Measurements from ENCODE around the gene MGAT4A.
"Not testable (repeated sequence)": the region's sequence is repeated elsewhere in the genome, so short reads cannot be mapped to it uniquely, and the experiment has no call there.

The MGAT4A gene

DNA sequence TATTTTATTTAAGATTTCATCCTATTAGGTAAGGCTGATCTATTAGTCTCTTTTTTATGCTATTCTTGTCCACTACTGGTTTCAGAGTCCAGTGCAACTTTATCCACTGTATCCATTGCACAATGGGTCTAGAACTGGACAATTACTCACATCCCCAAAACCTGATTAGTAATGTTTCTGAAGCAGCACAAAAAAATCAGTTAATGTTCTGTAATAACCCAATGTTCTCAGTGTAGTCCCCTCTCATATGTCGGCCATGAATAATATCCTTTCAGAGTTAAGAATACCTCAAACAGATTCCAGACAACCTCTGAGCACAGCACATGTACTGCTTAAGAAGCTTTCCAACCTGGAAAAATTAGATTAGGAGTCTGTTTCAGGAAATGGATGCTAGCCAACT is 29.7 kb downstream of the MGAT4A start:
- DNase-seq, result no peak

DNA sequence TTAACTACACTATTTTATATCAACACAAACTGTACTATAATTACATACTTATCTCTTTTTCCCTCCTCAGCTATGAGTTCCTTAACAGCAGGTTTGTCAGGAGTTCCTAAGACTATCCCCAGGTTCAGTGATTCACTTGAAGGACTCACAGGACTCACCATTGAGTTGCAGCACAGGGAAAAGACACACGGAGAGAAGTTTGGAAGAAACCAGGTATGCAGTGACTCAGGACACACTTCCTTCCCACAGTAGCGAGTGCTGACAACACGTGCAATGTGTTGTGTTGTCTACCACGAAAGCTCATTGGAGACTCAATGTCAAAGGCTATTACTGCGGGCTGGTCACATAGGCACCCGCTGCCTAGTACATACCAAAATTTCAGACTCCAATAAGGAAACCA is 32.0 kb downstream of the MGAT4A start:
- no peak for DNase-seq

- DNase-seq, result no peak
Measured at GRCh38 chr2:98697651-98698337, 33.1 kb downstream of the MGAT4A start.

- no peak for DNase-seq
Measured at GRCh38 chr2:98696200-98696599, 34.7 kb downstream of the MGAT4A start.

DNA sequence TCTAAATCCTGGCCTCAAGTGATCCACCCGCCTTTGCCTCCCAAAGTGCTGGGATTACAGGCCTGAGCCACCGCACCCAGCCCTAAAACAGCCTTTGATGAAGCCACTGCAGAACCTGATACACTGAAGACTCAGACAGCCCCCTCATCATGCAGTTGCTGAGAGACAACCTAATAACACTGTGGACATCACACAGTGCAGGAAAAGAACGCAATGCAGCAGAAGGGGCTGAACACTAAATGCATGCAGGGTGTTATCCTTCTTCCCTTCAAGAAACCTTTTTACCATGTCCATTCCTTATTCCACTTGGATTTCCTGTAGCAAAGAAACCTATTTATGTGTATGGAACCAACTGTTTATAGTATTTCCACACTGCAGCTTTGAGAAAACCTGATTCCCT is 35.7 kb downstream of the MGAT4A start:
- DNase-seq, result no peak

DNA sequence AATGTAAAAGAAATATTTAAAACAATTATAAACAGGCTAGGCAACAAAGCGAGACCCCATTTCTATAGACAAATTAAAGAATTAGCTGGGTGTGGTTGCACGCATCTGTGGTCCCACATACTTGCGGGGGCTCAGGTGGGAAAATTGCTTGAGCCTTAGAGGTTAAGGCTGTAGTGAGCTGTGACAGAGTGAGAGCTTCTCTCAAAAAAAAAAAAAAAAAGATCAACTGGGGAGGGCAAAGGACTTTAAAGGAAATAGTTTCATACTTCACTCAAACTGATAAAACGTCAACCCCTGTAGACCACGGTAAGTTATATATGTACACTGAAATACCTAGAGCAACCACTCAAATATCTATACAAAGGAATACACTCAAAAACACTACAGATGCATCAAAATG is 37.5 kb downstream of the MGAT4A start:
- DNase-seq, result no peak

DNA sequence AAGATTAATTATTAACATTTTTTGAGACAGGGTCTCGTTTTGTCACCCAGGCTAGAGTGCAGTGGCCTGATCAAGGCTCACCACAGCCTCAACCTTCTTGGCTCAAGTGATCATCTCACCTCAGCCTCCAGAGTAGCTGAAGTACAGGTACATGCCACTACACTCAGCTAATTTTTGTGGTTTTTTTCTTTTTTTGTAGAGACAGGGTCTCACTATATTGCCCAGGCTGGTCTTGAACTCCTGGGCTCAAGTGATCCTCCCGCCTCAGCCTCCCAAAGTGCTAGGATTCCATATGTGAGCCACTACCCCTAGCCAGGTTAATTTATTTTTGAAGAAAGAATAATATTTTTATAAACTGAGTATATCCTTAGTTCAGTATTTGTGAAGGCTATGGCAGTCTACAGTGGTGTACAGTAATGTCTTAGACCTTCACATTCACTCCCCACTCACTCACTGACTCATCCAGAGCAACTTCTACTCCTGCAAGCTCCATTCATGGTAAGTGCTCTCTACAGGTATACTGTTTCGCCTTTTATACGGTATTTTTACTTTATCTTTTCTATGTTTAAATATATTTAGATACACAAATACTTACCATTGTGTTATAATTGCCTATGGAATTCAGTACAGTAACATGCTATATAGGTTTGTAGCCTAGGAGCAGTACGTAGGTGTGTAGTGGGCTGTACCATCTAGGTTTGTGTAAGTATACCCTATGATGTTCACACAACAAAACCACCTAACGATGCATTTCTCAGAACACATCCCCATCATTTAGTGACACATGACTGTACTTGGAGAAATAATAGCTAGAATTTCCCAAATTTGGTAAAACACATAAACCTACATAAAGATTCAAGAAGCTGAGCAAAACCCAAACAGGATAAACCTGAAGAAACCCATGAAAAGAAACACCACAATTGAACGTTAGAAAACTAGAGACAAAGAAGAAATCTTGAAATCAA is 38.6 kb downstream of the MGAT4A start:
- peak; percentile 28 for DNase-seq

GRCh38 chr2:98691303-98691702 is 39.6 kb downstream of the MGAT4A start:
- DNase-seq, result no peak

DNA sequence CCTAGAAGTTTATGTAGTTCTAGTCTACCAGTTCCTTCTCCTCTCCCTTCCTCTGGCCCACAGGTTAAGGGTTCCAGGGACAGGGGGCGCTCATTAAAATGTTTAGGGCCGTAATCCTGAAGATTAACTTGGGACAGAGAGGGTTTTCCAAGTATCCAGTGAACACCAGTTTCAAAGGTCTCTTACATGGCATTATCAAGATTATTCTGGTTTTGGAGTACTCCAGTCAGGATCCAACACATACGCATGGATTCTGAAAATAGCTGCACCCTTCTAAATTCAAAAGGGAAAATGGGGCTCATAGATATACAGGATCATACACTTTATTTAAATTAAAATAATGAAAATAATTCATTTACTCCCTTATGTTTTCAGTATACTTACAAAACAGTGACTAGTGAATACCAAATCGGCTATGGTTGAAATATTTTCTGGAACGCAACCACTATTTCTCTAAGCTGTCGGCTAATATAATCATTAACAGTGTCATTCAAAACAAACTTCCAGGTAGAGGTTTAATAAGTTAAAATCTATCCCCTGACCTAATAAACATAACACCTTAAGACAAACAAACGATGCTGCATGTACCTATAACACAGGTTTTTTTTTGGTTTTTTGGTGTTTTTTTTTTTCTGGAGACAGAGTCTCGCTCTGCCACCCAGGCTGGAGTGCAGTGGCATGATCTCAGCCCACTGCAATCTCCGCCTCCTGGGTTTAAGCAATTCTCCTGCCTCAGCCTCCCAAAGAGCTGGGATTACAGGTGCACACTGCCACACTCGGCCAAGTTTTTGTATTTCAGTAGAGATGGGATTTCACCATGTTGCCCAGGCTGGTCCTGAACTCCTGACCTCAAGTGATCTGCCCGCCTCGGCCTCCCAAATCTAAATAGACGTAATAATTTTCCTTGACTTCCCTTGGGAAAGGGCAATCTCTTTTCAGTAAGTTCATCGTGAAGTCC is 44.7 kb downstream of the MGAT4A start:
- DNase-seq, result no peak

DNA sequence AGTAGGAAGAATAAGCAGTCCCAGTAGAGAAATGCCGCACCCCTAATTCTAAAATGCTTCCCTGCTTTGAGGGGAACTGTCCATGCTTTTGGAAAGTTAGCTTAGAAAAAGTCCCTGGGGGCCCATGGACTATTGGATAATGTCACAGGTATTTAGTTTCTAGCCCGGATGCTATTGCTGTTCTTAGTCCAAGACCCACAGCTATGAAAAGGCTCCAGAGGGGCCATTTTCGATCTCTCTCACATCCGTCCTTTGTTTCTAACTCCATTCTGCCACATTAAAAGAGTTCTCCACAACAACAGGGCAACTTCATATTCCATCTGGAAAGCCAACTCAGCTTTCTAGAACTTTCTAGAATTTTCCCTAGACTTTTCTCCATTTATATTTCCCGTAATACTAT is 47.2 kb downstream of the MGAT4A start:
- DNase-seq, result no peak

DNA sequence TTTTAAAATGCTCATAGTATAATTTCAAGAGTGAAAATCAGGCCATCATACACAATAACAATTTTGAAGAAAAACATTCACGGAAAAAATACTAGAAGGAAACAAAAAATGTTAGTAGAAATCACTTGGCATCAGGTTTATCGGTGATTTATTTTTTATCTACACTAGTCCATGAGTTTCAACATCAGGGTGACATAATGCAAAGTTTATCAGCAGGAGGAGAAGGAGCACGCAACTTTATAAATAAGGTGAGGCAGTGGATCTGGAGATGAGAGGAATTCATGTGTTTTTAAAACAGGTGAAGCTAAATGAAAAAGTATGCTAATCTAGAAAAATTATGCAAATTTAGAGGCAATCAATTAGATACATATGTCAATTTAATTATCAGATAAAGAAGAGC is 54.2 kb downstream of the MGAT4A start:
- DNase-seq, result no peak

- DNase-seq, result no peak
Measured at GRCh38 chr2:98674233-98674964, 56.5 kb downstream of the MGAT4A start.

GRCh38 chr2:98669675-98670074 is 61.3 kb downstream of the MGAT4A start:
- no peak for DNase-seq

DNA sequence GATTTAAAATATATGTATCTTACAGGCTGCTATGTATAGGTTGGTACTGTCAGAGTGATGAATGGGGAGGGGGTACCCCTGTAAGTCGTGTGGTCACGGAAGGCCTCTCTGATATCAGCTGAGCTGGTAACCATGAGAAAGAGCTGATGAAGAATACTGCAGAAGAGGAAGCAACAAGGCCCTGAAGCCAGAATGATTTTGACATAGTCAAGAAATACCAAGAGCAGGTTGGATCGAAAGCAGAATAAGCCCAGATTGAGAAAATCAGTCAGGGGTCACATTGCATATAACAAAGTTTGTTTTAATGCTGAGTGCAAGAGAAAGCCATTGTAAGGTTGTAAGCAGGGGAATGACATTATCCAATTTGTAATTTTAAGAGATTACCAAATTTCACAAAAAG is 65.3 kb downstream of the MGAT4A start:
- no peak for DNase-seq

DNA sequence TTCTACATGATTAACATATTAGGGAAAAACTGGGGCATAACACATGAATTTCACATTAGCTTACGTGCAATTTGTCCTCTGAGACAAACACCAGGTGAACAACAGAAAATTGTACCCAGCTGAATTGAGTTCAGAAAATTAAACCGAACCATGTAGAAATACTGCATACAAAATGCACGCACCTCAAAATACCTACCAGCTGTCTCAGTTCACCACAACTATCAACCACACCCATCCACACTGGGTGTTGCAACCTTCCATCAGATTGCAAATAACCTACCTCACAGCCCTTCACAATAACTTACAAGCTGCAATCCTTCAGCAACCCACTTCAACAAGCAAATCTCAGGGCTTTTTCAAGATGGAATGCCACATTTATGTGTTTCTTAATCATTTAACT is 66.6 kb downstream of the MGAT4A start:
- DNase-seq, result peak; percentile 70

GRCh38 chr2:98663511-98664090 is 67.3 kb downstream of the MGAT4A start:
- peak; percentile 46 for DNase-seq

GRCh38 chr2:98659491-98659840 is 71.5 kb downstream of the MGAT4A start:
- DNase-seq, result not testable (repeated sequence)

GRCh38 chr2:98658816-98659490 is 72.0 kb downstream of the MGAT4A start:
- peak; percentile 26 for DNase-seq

DNA sequence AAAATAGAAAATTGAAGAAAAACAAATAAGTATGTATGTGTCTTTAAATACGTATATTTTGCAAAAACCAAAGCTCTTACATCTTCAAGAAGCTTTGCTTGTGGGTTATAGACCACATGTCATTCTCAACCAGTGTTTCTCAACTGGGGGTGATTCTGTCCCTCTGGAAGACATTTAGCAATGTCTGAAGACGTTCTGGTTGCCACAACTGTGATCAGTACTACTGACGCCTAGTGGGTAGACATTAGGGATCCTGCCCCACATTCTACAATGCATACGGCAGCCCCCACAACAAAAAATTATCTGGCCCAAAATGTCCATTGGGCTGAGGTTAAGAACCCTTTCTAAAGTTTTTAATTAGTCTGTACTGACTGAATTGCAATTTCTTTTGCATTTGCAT is 74.1 kb downstream of the MGAT4A start:
- DNase-seq, result peak; percentile 22

- peak; percentile 59 for DNase-seq
Measured at GRCh38 chr2:98654699-98655495, 76.0 kb downstream of the MGAT4A start.
